ENCODE results near the gene TMEM131L.
A peak's percentile ranks its signal among the peaks of the same experiment; 100 is the strongest.
"Not testable (repeated sequence)": the region's sequence is repeated elsewhere in the genome, so short reads cannot be mapped to it uniquely, and the experiment has no call there.

The TMEM131L gene

DNA sequence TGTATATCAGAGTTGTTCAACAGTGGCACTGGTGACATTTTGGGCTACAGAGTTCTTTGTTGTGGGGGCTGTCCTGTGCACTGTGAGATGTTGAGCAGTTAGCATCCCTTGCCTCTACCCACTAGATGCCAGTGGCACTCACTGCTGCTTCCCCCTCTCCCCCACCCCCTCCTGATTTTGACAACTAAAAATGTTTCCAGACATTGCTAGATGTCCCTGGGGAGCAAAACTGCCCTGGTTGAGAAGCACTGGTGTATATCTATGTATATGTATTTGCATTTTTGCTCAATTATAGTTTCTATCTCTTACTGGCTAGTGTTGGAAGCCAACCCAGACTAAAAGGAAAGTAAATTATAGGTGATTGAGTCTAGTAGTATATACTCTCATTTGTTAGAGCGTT, 2.4 kb downstream of the TMEM131L start:
- no peak for TF ChIP-seq EZH2phosphoT487 (IDR thresholded peaks at IDR 0.05; ENCODE audit: borderline replicate concordance)
- no peak for TF ChIP-seq CTCF (conservative IDR thresholded peaks at IDR 0.05; ENCODE audit: low read length)
- Histone ChIP-seq H4K20me1 (ENCODE audit: insufficient read depth, low read length, poor library complexity, severe bottlenecking) (peaks cover 63% of the 10 kb centered on the region), H3K4me1 (ENCODE audit: insufficient read depth, low read length, poor library complexity, severe bottlenecking) (peaks cover 69% of the 10 kb centered on the region), H3K4me2 (ENCODE audit: low read depth, low read length, poor library complexity, severe bottlenecking) (peak overlapping the region; percentile 87), H3K79me2 (ENCODE audit: insufficient read depth, low read length) (peaks cover 82% of the 10 kb centered on the region), H3K9me3 (ENCODE audit: insufficient read depth, low read depth, low read length) (no peaks in the 10 kb centered on the region), H3K9me2 (replicated peaks; ENCODE audit: low read depth, low read length) (no peaks in the 10 kb centered on the region), H3F3A (ENCODE audit: low read depth) (peaks cover 6% of the 10 kb centered on the region; the same call in 1 of the 2 replicates), H3K36me3 (ENCODE audit: insufficient read depth, low read length) (peaks cover 8% of the 10 kb centered on the region; the same call in 1 of the 2 replicates), H2AFZ (ENCODE audit: low read length) (no peak overlapping the region), H3K4me3 (ENCODE audit: low read length, poor library complexity, severe bottlenecking) (peak overlapping the region; percentile 88), H3K9ac (ENCODE audit: low read depth, low read length, poor library complexity, severe bottlenecking) (peak overlapping the region; percentile 91), H3K27me3 (ENCODE audit: insufficient read depth, low read length, poor library complexity, severe bottlenecking) (no peaks in the 10 kb centered on the region)

DNA sequence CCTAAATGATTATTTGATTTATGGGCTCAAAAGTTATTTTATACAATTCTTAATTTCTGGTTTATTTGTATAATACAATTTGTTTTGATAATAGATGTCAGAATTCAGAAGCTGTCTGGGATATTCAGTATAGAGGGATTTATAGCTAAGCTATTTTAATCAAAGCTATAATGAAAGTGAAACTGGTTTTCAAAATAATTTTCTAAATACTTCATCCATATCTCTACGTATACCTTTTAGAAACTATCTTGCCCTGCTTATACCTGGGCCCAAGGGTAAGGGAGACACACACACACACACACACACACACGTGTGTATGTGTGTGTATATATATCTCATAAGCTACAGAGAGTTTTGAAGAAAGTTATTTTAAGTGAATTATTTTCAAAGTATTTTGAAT, 2.9 kb downstream of the TMEM131L start:
- H3K4me3 ChIP-seq (ENCODE audit: low read length, poor library complexity, severe bottlenecking), result peak overlapping the region; percentile 88
- H3K4me2 ChIP-seq (ENCODE audit: low read depth, low read length, poor library complexity, severe bottlenecking), result peak overlapping the region; percentile 87
- H2AFZ ChIP-seq (ENCODE audit: low read length), result no peak overlapping the region
- peak overlapping the region; percentile 91 for H3K9ac ChIP-seq (ENCODE audit: low read depth, low read length, poor library complexity, severe bottlenecking)
- peaks cover 12% of the 10 kb centered on the region; the same call in 1 of the 2 replicates for H3K36me3 ChIP-seq (ENCODE audit: insufficient read depth, low read length)
- peaks cover 6% of the 10 kb centered on the region; the same call in 1 of the 2 replicates for H3F3A ChIP-seq (ENCODE audit: low read depth)
- no peaks in the 10 kb centered on the region for H3K9me3 ChIP-seq (ENCODE audit: insufficient read depth, low read depth, low read length)
- H3K79me2 ChIP-seq (ENCODE audit: insufficient read depth, low read length), result peaks cover 87% of the 10 kb centered on the region
- H4K20me1 ChIP-seq (ENCODE audit: insufficient read depth, low read length, poor library complexity, severe bottlenecking), result peaks cover 66% of the 10 kb centered on the region
- no peaks in the 10 kb centered on the region for H3K27me3 ChIP-seq (ENCODE audit: insufficient read depth, low read length, poor library complexity, severe bottlenecking)
- TF ChIP-seq CTCF (conservative IDR thresholded peaks at IDR 0.05; ENCODE audit: low read length), result no peak
- TF ChIP-seq EZH2phosphoT487 (IDR thresholded peaks at IDR 0.05; ENCODE audit: borderline replicate concordance), result no peak
- peaks cover 70% of the 10 kb centered on the region for H3K4me1 ChIP-seq (ENCODE audit: insufficient read depth, low read length, poor library complexity, severe bottlenecking)
- H3K9me2 ChIP-seq (replicated peaks; ENCODE audit: low read depth, low read length), result no peaks in the 10 kb centered on the region

DNA sequence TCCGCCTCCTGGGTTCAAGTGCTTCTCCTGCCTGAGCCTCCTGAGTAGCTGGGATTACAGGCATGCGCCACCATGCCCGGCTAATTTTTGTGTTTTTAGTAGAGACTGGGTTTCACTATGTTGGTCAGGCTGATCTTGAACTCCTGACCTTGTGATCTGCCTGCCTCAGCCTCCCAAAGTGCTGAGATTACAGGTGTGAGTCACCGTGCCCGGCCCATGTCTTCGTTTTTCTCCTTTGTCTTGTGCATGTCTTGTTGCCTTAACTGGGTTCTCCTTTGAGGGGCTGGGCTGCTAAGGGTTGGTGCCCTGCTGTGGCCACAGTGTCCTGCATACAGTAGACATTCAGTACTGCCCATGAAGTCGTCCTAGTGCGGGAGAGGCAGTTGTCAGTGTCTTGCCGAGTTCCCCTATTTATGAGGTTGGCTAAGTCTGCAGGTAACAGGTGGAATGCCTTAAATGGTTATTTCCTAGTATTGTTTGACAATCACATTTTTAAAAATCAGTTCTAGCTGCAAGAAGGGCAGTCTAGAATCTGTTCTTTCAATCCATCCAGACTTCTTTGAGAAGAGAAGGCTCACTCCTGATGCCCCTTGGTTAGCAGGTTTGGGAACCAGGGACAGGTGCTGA, 5.0 kb downstream of the TMEM131L start:
- Histone ChIP-seq H3K36me3 (ENCODE audit: insufficient read depth, low read length) (peaks cover 34% of the 10 kb centered on the region), H3K9ac (ENCODE audit: low read depth, low read length, poor library complexity, severe bottlenecking) (peak overlapping the region; percentile 91), H3K4me3 (ENCODE audit: low read length, poor library complexity, severe bottlenecking) (peak overlapping the region; percentile 88), H3K79me2 (ENCODE audit: insufficient read depth, low read length) (peaks cover 99% of the 10 kb centered on the region), H4K20me1 (ENCODE audit: insufficient read depth, low read length, poor library complexity, severe bottlenecking) (peaks cover 85% of the 10 kb centered on the region), H3K4me2 (ENCODE audit: low read depth, low read length, poor library complexity, severe bottlenecking) (peak overlapping the region; percentile 87), H3K4me1 (ENCODE audit: insufficient read depth, low read length, poor library complexity, severe bottlenecking) (peaks cover 61% of the 10 kb centered on the region)
- not testable (repeated sequence) for H3K9me3 ChIP-seq (ENCODE audit: insufficient read depth, low read depth, low read length); H3F3A ChIP-seq (ENCODE audit: low read depth); H2AFZ ChIP-seq (ENCODE audit: low read length); H3K9me2 ChIP-seq (replicated peaks; ENCODE audit: low read depth, low read length); H3K27me3 ChIP-seq (ENCODE audit: insufficient read depth, low read length, poor library complexity, severe bottlenecking)

DNA sequence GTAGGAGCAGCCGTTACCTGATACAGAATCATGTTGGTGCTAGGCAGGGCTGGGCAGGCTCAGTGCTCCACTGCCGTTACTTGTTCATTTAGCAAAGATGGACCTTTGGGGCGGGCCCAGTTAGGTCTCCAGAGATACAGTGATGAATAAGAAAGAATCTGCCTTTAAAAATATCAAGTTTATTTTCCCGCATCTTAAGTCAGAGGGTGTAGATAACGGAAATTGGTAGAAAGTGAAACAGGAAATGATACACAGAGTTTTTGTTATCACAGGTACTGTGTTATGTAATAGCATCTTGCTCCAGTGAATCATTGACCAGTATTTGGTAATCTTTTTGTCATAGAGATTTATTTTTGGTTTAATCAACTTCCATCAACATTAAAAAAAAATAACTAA, 5.5 kb downstream of the TMEM131L start:
- H4K20me1 ChIP-seq (ENCODE audit: insufficient read depth, low read length, poor library complexity, severe bottlenecking), result peaks cover 88% of the 10 kb centered on the region
- H3K27me3 ChIP-seq (ENCODE audit: insufficient read depth, low read length, poor library complexity, severe bottlenecking), result no peaks in the 10 kb centered on the region
- no peaks in the 10 kb centered on the region for H3K9me3 ChIP-seq (ENCODE audit: insufficient read depth, low read depth, low read length)
- TF ChIP-seq EZH2phosphoT487 (IDR thresholded peaks at IDR 0.05; ENCODE audit: borderline replicate concordance) (no peak), CTCF (conservative IDR thresholded peaks at IDR 0.05; ENCODE audit: low read length) (no peak)
- H3K9me2 ChIP-seq (replicated peaks; ENCODE audit: low read depth, low read length), result no peaks in the 10 kb centered on the region
- peaks cover 61% of the 10 kb centered on the region for H3K4me1 ChIP-seq (ENCODE audit: insufficient read depth, low read length, poor library complexity, severe bottlenecking)
- peak overlapping the region; percentile 87 for H3K4me2 ChIP-seq (ENCODE audit: low read depth, low read length, poor library complexity, severe bottlenecking)
- peak overlapping the region; percentile 88 for H3K4me3 ChIP-seq (ENCODE audit: low read length, poor library complexity, severe bottlenecking)
- H3K79me2 ChIP-seq (ENCODE audit: insufficient read depth, low read length), result peaks cover 100% of the 10 kb centered on the region
- no peaks in the 10 kb centered on the region for H3F3A ChIP-seq (ENCODE audit: low read depth)
- peaks cover 38% of the 10 kb centered on the region for H3K36me3 ChIP-seq (ENCODE audit: insufficient read depth, low read length)
- H2AFZ ChIP-seq (ENCODE audit: low read length), result no peak overlapping the region
- H3K9ac ChIP-seq (ENCODE audit: low read depth, low read length, poor library complexity, severe bottlenecking), result peak overlapping the region; percentile 37
